SK-N-MC (cell line): ENCODE results near the gene PPHLN1.

Experiments
- DNase-seq: peaks from one replicate; pipeline ENCODE4 v3.0.0-alpha.2; 2011; ENCODE audit warnings: low read depth, low spot score
- H3K27ac ChIP-seq: fragments of 200-600 bp; sonication (generic); 2 replicates; pipeline ENCODE4 v1.5.1; 2016; ENCODE audit warnings: mixed run types
- H3K36me3 ChIP-seq: fragments of 200-600 bp; sonication (generic); 2 replicates; pipeline ENCODE4 v1.6.1; 2017; ENCODE audit warnings: antibody characterized with exemption, low read length, mixed read lengths; ENCODE audit not compliant: insufficient read depth
- H3K4me3 ChIP-seq: fragments of 200-600 bp; sonication (generic); 2 replicates; pipeline ENCODE4 v1.5.1; 2016
- H3K9ac ChIP-seq: fragments of 200-600 bp; sonication (generic); 2 replicates; pipeline ENCODE4 v1.8.0; 2017; ENCODE audit warnings: mixed run types, mixed read lengths; ENCODE audit not compliant: insufficient read length
- H3K9me3 ChIP-seq: fragments of 200-600 bp; sonication (generic); 2 replicates; pipeline ENCODE4 v1.6.1; 2017; ENCODE audit warnings: low read depth, mild to moderate bottlenecking, antibody characterized with exemption, low read length, moderate library complexity, mixed read lengths
- EZH2 ChIP-seq: fragments of 200-600 bp; sonication (generic); IDR thresholded peaks from one replicate; pipeline ENCODE4 v1.6.1; 2017; ENCODE audit warnings: antibody characterized with exemption
- FOXP2 ChIP-seq: optimal IDR thresholded peaks from 2 replicates; pipeline ENCODE3; 2011; ENCODE audit warnings: mild to moderate bottlenecking, moderate library complexity; ENCODE audit not compliant: insufficient read depth; ENCODE audit errors: extremely low read length, control extremely low read depth
- POLR2AphosphoS5 ChIP-seq: IDR thresholded peaks from 2 replicates; pipeline ENCODE4 v1.6.1; 2012; ENCODE audit warnings: mild to moderate bottlenecking, low read depth, low read length, borderline replicate concordance

Gene PPHLN1

GRCh38 chr12:42325653-42326474 lies at the start of gene PPHLN1, which contains the start of gene ZCRB1:
Gene PPHLN1, plus strand, starts transcription at chr12:42326167. Its CDS starts 9,736 bp downstream, at chr12:42335903.
Gene ZCRB1, minus strand, starts transcription at chr12:42326094. Its CDS starts 1,992 bp downstream, at chr12:42324102.
- H3K27ac ChIP-seq = peak within 1 kb of the TSS; percentile 48; the same call in 1 of the 2 replicates
- H3K4me3 ChIP-seq = peak within 1 kb of the TSS; percentile 90
- H3K9ac ChIP-seq = peak within 1 kb of the TSS; percentile 88
- no peak for TF ChIP-seq FOXP2
- TF ChIP-seq POLR2AphosphoS5 = peak; percentile 92
- H3K36me3 ChIP-seq = peaks cover 22% of the 10 kb centered on the region
- H3K9me3 ChIP-seq = no peaks in the 10 kb centered on the region
- DNase-seq = no peak

- Histone ChIP-seq H3K27ac (peak overlapping the region; percentile 99), H3K36me3 (no peaks in the 10 kb centered on the region), H3K9me3 (no peaks in the 10 kb centered on the region), H3K9ac (peak overlapping the region; percentile 11), H3K4me3 (peak overlapping the region; percentile 42)
- DNase-seq = peak; percentile 83
- TF ChIP-seq FOXP2 = no peak
- no peak for TF ChIP-seq POLR2AphosphoS5
- no peak for TF ChIP-seq EZH2
Measured at GRCh38 chr12:42277396-42278127, 48.4 kb upstream of the PPHLN1 start.

GRCh38 chr12:42278128-42278510 lies 47.8 kb upstream of the PPHLN1 start:
- no peak overlapping the region for H3K9ac ChIP-seq
- peak; percentile 84 for DNase-seq
- H3K9me3 ChIP-seq = no peaks in the 10 kb centered on the region
- TF ChIP-seq FOXP2 = no peak
- TF ChIP-seq POLR2AphosphoS5 = no peak
- no peak for TF ChIP-seq EZH2
- H3K27ac ChIP-seq = peak overlapping the region; percentile 88
- H3K4me3 ChIP-seq = no peak overlapping the region
- H3K36me3 ChIP-seq = no peaks in the 10 kb centered on the region

- Histone ChIP-seq H3K36me3 (no peaks in the 10 kb centered on the region), H3K9me3 (no peaks in the 10 kb centered on the region), H3K27ac (no peak overlapping the region), H3K4me3 (no peak overlapping the region), H3K9ac (no peak overlapping the region)
- DNase-seq = no peak
- TF ChIP-seq EZH2 (no peak), FOXP2 (no peak), POLR2AphosphoS5 (no peak)
Measured at GRCh38 chr12:42281278-42281677, 44.7 kb upstream of the PPHLN1 start.

GRCh38 chr12:42281844-42282243 lies 44.1 kb upstream of the PPHLN1 start:
- TF ChIP-seq EZH2 = no peak
- no peak for TF ChIP-seq FOXP2
- no peak for TF ChIP-seq POLR2AphosphoS5
- Histone ChIP-seq H3K9ac (no peak overlapping the region), H3K9me3 (no peaks in the 10 kb centered on the region), H3K4me3 (no peak overlapping the region), H3K36me3 (no peaks in the 10 kb centered on the region), H3K27ac (peak overlapping the region; percentile 5; the same call in 1 of the 2 replicates)
- no peak for DNase-seq

GRCh38 chr12:42282294-42282693 lies 43.7 kb upstream of the PPHLN1 start:
- Histone ChIP-seq H3K4me3 (no peak overlapping the region), H3K9ac (no peak overlapping the region), H3K9me3 (no peaks in the 10 kb centered on the region), H3K27ac (peak overlapping the region; percentile 5; the same call in 1 of the 2 replicates), H3K36me3 (no peaks in the 10 kb centered on the region)
- DNase-seq = no peak
- TF ChIP-seq POLR2AphosphoS5 (no peak), EZH2 (no peak), FOXP2 (no peak)

- DNase-seq = no peak
- TF ChIP-seq POLR2AphosphoS5 (no peak), FOXP2 (no peak), EZH2 (no peak)
- Histone ChIP-seq H3K36me3 (no peaks in the 10 kb centered on the region), H3K9me3 (no peaks in the 10 kb centered on the region), H3K27ac (0 out of 2 replicates have a peak overlapping the region, but pooled peaks have one; percentile 3), H3K9ac (no peak overlapping the region), H3K4me3 (no peak overlapping the region)
Measured at GRCh38 chr12:42283739-42284138, 42.2 kb upstream of the PPHLN1 start.

- H3K27ac ChIP-seq = peak overlapping the region; percentile 3; the same call in 1 of the 2 replicates
- DNase-seq = no peak
- no peak overlapping the region for H3K4me3 ChIP-seq
- no peak overlapping the region for H3K9ac ChIP-seq
- no peaks in the 10 kb centered on the region for H3K9me3 ChIP-seq
- TF ChIP-seq FOXP2 (no peak), POLR2AphosphoS5 (no peak), EZH2 (no peak)
- H3K36me3 ChIP-seq = no peaks in the 10 kb centered on the region
Measured at GRCh38 chr12:42284157-42284556, 41.8 kb upstream of the PPHLN1 start.

- Histone ChIP-seq H3K4me3 (no peak overlapping the region), H3K9ac (no peak overlapping the region), H3K27ac (peak overlapping the region; percentile 50; the same call in 1 of the 2 replicates), H3K9me3 (no peaks in the 10 kb centered on the region), H3K36me3 (no peaks in the 10 kb centered on the region)
- DNase-seq = no peak
- TF ChIP-seq POLR2AphosphoS5 = no peak
- no peak for TF ChIP-seq EZH2
- TF ChIP-seq FOXP2 = no peak
Measured at GRCh38 chr12:42284876-42285275, 41.1 kb upstream of the PPHLN1 start.
